Astrocyte of the spinal cord (primary cell): ENCODE results near the gene PKHD1.

Experiments
- DNase-seq: peaks from one replicate; pipeline ENCODE4 v3.0.0; 2011; ENCODE audit warnings: low read depth, low spot score
- H3K4me3 ChIP-seq: 2 replicates; pipeline ENCODE4 v1.5.1; 2011; ENCODE audit warnings: low read depth, mild to moderate bottlenecking, low read length, moderate library complexity
- CTCF ChIP-seq: IDR thresholded peaks from 2 replicates; pipeline ENCODE4 v1.5.1; 2012; ENCODE audit warnings: low read depth, mild to moderate bottlenecking, low read length, inconsistent platforms
- in situ Hi-C: cut with HindIII; loops from 2 replicates; pipeline ENCODE4 v1.10.0; 2017; ENCODE audit warnings: low sequenced_read_pairs

PKHD1 gene

GRCh38 chr6:51841626-51842025 is 245.8 kb downstream of the PKHD1 start:
- DNase-seq: no peak
- no peak overlapping the region for H3K4me3 ChIP-seq
- in situ Hi-C loops: no loop called here
- no peak for TF ChIP-seq CTCF

GRCh38 chr6:51839726-51840374 is 247.6 kb downstream of the PKHD1 start:
- in situ Hi-C loops: no loop called here

GRCh38 chr6:51830666-51831065 is 256.7 kb downstream of the PKHD1 start:
- in situ Hi-C loops: no loop called here
- DNase-seq: no peak
- TF ChIP-seq CTCF: no peak
- H3K4me3 ChIP-seq: no peak overlapping the region

More at GRCh38 chr6:51839726-51840374, 247.6 kb downstream of the PKHD1 start:
- no peak overlapping the region for H3K4me3 ChIP-seq
- TF ChIP-seq CTCF: no peak
- no peak for DNase-seq

- no peak for TF ChIP-seq CTCF
- DNase-seq: no peak
- in situ Hi-C loops: no loop called here
- no peak overlapping the region for H3K4me3 ChIP-seq
These were observed 259.8 kb downstream of the PKHD1 start for GRCh38 chr6:51827580-51827979.

- TF ChIP-seq CTCF: no peak
- in situ Hi-C loops: no loop called here
These were observed 262.5 kb downstream of the PKHD1 start for GRCh38 chr6:51824940-51825339.

GRCh38 chr6:51820555-51820954 is 266.9 kb downstream of the PKHD1 start:
- no peak for TF ChIP-seq CTCF
- in situ Hi-C loops: no loop called here
- H3K4me3 ChIP-seq: no peak overlapping the region
- DNase-seq: no peak

More at GRCh38 chr6:51824940-51825339, 262.5 kb downstream of the PKHD1 start:
- H3K4me3 ChIP-seq: no peak overlapping the region
- no peak for DNase-seq

- no peak for DNase-seq
- in situ Hi-C loops: no loop called here
- TF ChIP-seq CTCF: no peak
- no peak overlapping the region for H3K4me3 ChIP-seq
These were observed 268.8 kb downstream of the PKHD1 start for GRCh38 chr6:51818520-51819022.
